Activated T-cell treated with anti-CD3 and anti-CD28 coated beads for 48 hours (primary cell): ENCODE data around the gene C1QTNF1.

ENCODE experiments used
- DNase-seq: peaks from one replicate; pipeline ENCODE4 v3.0.0-alpha.2; 2020; ENCODE audit warnings: low read depth

C1QTNF1 gene, protein sequence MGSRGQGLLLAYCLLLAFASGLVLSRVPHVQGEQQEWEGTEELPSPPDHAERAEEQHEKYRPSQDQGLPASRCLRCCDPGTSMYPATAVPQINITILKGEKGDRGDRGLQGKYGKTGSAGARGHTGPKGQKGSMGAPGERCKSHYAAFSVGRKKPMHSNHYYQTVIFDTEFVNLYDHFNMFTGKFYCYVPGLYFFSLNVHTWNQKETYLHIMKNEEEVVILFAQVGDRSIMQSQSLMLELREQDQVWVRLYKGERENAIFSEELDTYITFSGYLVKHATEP

DNA sequence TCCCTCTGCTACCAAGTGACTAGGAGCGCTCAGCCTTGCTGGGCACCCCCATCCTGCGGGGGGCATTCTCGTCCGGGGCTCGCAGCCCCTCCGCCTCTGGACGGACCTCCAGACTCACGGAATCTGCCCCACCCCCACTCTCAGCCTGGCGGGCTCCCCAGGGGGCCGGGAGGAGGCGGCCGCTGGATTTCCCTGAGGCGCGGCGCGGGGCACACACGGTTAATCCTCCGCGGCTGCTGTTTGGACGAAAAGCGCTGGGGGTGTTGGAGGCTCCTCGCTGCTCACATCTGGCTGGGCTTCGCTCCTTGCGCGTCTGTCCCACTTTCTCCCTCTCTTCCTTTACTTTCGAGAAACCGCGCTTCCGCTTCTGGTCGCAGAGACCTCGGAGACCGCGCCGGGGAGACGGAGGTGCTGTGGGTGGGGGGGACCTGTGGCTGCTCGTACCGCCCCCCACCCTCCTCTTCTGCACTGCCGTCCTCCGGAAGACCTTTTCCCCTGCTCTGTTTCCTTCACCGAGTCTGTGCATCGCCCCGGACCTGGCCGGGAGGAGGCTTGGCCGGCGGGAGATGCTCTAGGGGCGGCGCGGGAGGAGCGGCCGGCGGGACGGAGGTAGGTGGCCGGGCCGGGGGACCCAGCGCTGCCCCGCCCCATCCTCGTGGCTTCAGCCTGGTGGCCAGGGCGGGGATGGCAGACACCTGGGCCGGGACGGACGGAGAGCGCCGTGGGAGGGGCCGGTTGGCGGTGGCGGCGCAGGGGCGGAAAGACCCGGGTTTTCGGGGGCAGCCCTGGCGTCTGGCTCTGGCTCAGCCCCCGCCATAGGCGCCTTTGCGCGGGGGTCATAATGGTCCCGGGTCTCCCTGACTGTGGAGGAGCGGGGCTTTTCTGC is at the start of gene C1QTNF1:
TSS of gene C1QTNF1 (plus strand) at position 284 of the 886 bp plus-strand sequence. CDS start 19,800 bp downstream, outside the sequence.
- DNase-seq: peak; percentile 25

DNA sequence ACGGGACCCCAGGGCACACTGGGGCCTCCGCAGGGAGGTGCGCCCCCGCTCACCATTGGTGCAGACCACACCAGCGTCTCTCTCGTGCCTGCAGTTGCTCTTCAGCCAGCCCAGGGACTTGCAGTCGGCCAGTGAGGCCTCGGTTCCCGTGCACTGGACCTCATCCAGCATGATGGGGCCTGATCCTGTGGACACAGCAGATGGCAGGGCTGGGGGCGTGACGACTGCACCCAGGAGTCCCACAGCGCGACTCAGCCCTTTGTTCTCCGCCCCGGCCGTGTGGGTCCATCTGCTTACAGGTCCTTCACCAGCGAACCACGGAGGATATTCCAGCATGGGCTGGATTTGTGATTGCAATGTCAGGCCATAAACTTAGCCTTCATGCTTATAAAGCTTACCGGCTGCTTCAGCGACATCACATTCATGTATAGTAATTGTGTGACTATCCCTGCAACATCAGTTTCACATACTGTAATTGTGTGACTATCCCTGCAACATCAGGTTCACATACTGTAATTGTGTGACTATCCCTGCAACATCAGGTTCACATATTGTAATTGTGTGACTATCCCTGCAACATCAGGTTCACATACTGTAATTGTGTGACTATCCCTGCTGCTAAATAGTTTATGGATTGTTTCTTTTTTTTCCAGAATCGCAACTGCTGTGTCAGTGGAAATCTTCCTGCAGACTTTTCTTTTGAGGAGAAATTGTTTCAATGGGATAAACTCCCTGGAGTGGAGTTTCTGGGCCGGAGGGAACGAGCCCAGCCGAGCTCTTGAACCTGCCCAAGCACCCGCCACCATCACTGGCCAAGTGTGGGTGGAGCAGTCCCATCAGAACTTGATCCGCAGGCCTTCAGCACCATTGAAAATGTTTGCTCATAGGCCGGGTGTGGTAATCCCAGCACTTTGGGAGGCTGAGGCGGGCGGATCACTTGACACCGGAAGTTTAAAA is 49.1 kb upstream of the C1QTNF1 start:
- no peak for DNase-seq

DNA sequence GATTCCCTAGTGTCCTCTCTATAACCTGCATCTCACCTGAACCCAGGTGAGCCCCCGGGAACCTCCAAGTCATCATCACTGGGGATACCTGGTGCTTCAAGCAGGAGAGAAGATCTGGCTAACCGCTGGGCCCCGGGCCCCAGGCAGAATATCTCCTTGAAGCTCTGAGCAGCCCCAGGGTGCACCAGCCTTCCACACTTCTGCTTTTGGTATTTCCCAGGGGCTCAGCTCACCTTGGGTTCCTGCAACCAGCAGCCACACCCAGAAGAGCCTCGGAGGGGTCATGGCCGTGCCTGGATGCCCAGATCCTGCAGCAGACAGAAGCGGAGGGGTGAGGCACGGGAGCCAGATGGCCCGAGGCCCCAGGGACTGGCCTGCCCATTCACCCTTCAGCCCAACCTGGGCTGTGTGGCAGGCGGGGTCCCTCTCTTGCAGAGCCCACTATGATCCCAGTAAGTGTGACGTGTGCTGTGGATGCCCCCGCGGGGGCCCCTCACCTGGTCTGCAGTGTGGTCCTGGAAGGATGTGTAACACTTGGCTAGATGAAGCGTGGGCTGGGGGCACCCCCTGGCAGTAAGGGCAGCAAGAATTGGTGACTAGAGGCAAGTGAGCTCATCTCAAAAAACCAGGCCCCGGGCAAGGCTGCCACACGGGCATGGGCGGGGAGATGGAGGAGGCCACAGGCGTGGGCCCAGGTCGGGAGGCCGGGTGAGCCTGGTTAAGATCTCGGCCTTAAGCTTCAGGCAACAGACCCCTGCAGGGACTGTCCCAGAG is 46.9 kb upstream of the C1QTNF1 start:
- DNase-seq: no peak

DNA sequence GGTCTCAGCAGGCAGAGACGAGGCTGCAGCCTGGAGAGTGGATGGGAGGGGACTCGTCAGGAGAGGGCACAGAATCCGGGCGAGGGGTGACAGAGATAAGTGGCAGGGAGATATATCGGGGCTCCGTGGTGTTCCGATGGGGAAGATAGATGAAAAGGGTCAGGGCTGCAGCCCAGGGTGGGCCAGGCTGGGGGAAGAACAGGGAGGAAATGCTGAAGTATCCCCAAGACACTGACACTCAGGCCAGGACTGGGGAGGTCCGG is 46.4 kb upstream of the C1QTNF1 start:
- no peak for DNase-seq

DNA sequence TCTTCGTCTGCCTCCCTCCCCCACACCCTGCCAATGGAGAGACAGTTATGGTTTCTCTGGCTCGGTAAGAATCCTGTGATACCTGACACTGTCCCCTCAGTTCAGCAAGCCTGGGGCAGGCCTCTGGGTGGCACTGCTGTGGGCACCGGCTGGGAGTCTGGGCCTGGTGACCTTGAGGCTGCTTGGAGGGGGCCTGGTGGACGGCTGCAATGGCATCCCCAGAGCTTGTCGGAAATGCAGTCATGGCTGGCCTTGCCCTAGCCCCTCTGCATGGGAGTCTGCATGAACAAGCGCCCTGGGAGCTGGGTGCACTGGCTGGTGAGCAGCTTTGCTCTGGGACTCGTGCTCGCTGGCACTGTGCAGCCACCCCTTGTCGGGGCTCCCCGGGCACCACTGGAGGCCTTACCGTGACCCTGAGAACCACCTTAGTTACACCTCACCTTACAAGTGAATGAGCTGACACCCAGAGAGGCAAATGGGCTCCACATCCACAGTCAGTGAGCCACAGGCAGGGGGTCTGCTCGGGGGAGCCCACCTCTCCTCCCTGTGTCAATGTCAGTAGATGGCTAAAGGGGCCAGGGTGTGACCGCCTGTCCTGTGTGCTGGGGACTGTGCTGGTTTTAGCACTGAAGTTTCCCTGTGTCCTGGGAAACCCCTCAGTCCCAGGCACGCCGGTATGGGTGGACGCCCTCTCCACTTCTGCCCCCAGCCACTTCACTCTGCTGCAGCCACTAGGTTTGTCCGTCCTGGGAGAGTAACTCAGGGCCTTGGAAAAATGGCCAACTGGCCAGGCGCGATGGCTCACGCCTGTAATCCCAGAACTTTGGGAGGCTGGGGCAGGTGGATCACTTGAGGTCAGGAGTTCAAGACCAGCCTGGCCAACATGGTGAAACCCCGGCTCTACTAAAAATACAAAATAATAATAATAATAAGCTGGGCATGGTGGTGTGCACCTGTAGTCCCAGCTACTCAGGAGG is 45.7 kb upstream of the C1QTNF1 start:
- DNase-seq: no peak

GRCh38 chr17:78979780-78980623 is 44.0 kb upstream of the C1QTNF1 start, which contains the start of gene LGALS3BP:
LGALS3BP (minus strand) TSS chr17:78979923; CDS start chr17:78977191, 2,732 bp downstream.
- DNase-seq: peak; percentile 16

DNA sequence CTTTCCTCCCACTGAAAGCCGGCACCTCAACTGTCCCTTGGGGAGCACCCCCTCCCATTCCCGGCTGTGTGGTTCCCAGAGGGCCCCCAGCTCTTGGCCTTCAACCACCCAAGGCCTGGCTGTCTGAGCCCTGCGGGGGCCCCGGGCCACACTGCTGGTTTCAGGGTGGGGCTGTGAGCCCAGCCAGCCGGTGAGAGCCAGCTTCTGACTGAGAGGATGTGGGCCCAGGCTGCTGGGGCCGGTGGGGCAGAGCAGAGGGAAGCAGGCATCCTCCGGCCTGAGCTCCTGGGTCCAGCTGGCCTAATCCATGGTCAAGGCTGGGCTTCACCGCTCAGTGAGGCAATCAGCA is 43.4 kb upstream of the C1QTNF1 start:
- DNase-seq: no peak

DNA sequence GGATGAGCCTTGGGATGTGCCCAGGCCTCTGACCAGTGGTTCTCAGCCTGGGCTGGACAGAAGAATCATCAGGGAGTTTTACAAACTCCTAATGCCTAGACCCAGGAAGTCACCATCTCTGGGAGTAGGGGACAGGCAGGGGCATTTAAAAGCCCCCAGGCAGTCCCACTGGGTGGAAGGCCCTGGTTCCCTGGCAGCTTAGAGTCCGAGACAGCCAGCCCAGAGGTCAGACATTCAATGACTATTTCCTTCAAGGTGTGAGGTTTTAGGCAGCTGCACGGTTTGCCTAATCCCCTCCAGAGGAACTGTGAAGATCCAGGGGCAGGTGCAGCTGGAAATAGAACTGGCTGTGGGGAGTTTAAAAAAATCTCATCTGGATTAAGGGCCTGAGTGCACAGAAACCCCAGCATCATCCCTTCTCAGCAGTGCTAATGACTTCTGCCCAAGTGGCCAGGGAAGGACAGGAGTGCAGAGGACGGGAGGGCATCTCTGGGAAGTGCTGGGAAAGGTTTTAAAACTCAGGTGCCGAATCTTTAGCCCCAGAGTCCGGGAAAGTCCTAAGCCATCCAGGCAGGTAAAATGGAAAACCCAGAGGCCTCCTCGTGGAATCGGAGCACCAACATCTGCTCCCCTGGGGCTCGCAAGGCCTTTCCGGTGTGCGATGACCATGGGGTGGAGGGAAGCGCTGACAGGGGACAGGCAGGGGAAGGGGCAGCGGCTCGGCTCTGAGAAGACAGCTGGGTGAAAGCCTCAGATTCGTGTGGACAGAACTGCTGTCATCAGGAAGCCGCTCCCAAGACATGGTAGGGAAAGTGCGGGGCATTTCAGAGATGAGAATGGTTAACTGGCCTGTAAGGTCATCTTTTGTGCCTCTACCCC is 42.7 kb upstream of the C1QTNF1 start:
- DNase-seq: no peak

DNA sequence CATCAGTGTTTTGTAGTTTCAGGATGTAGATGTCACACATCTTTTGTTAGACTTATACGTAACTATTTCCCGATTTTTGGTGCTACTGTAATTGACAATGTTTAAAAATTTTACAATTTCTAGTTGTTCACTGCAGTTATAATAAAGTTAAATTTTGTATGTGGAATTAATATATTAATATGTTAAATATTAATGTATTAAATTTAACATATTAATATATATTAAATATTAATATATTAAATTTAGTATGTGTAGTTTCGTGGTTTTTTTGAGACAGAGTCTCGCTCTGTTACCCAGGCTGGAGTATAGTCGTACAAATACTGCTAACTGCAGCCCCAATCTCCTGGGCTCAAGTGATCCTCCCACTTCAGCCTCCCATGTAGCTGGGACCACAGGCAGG is 38.6 kb upstream of the C1QTNF1 start:
- DNase-seq: no peak

- DNase-seq: no peak
Observed at GRCh38 chr17:78986048-78986648, 37.8 kb upstream of the C1QTNF1 start.

DNA sequence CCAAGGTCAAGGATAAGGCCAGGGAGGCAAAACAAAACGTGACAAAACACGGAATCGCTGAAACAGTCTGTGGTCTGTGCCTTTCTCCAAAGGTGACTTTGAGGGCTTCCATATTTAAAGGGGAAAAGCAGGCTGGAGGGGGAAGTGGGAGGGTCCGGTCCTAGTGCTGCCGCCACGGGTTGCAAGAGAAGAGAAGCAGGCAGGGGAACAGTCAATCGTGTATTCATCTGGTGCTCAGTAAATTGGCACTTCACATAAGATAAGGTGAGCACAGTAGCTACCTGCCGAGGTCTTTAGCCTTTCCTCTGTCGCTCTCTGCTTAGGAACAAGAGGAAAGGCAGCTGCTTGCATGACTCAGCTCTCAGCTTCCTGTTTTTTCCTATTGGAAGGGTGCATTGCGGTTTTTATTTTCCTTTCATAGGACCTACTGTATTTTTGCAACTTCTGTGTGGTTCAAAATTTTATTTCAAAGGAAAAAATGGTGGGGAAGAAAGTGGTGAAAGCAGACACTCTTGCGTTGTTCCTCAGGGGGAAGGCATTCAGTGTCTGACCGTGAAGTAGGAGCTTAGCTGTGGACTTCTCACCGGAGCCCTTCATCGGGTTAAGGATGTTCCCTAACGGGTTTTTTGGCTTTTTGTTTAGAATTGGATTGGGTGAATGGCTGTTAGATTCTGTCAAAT is 37.2 kb upstream of the C1QTNF1 start:
- no peak for DNase-seq

- DNase-seq: no peak
Observed at GRCh38 chr17:78988152-78988551, 35.8 kb upstream of the C1QTNF1 start.

DNA sequence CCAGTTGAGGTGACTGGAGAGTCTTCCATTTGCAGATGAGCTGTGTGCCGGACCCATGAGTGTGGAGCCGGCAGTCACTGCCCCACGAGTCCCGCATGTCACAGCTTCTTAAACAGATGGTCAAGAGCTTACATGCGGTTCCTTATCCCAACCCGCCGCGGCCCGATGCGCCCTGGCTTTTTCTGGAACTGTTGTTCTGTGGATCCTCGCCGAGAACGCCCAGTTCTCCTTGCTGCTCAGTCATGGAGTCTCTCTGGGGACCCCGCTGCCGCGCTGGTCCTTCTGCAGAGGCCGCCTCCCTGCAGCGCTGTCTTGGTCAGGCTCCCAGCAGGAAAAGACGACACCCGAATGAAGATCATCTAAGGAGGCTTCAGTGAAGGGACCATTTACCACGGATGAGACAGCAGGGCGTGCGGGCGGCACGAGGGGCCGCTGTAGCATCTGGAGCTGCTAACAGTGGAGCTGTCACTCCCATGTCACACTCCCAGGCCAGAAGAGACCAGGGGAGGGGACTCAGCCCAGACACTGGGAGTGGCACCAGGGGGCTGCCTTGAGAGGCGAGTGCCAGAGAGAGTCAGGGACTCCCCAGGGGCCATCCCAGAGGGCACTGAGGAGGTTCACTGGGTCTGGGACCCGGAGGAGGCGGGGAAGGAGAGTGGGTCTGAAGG is 33.5 kb upstream of the C1QTNF1 start:
- DNase-seq: no peak

DNA sequence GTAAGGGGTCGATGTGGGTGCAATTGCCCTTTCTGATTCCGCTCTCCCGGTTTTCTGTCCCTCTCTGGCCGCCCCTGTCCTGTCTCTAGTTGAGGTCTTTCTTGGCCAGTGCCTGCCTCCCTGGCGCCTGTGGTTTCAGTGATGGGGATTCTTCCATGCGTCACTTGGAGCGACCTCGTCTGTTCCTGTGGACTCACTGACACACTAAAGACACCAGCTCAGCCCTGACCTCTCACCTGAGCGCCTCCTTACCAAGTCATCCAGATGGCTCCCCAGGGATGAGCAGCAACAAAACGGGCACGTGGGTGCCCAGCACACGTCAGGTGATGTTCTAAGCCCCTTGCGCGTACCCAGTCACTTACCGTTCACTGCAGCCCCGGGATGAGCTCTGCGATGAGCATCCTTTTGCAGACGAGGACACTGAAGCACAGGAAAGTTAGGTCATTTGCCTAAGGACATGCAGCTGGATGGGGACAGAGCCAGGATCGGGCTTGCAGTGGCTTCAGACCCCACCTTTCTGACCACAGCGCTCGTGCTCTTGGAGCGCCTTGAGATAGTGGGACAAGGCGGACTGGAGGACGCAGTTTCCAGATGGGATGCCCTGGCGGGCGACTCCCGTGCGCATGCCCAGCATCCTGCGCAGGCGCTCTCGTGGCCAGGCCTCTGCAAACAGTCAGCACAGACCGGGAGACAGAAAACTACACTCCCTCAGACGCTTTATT is 32.8 kb upstream of the C1QTNF1 start:
- DNase-seq: no peak

GRCh38 chr17:78991906-78992532 is 31.9 kb upstream of the C1QTNF1 start:
- DNase-seq: no peak
